Measurements from ENCODE around the gene FZR1.

- TF ChIP-seq CTCF (conservative IDR thresholded peaks at IDR 0.05; ENCODE audit: low read depth, low read length) (no peak), EZH2 (IDR thresholded peaks at IDR 0.05; ENCODE audit: borderline replicate concordance, low read depth, low read length, poor library complexity, severe bottlenecking) (no peak)
Observed at GRCh38 chr19:3538258-3538929, 32.3 kb downstream of the FZR1 start.

Measured in A673 (cell line).